Thyroid gland (tissue), 4 donors: ENCODE measurements around the gene YWHAG. TPM values are rescaled to one million over a fixed set of nuclear protein-coding genes. Genes with fewer than 3 reads are reported as not detected.

ENCODE experiments used
- DNase-seq, 2 donors: peaks; one replicate each; pipeline ENCODE4 v3.0.0-alpha.2; 2019
- H3K27ac ChIP-seq, 3 donors: fragments of 200-600 bp; sonication (generic); 1 replicate in 2 of 3; 2 replicates in 1 of 3; pipeline ENCODE4 v1.5.1; 2016 to 2019; ENCODE audit warnings: mild to moderate bottlenecking in 1 of 3, moderate library complexity in 1 of 3
- H3K27me3 ChIP-seq: fragments of 200-600 bp; sonication (generic); one replicate; pipeline ENCODE4 v1.5.1; 2019
- H3K36me3 ChIP-seq, 2 donors: fragments of 200-600 bp; sonication (generic); one replicate each; pipeline ENCODE4 v1.5.1; 2016 to 2019
- H3K4me1 ChIP-seq, 2 donors: fragments of 200-600 bp; sonication (generic); one replicate each; pipeline ENCODE4 v1.5.1; 2017 to 2019
- H3K4me3 ChIP-seq, 3 donors: fragments of 200-600 bp; sonication (generic); replicated peaks in 1 of 3; 1 replicate in 2 of 3; 2 replicates in 1 of 3; pipeline ENCODE4 v1.5.1; 2016; ENCODE audit warnings: mild to moderate bottlenecking in 1 of 3
- H3K9me3 ChIP-seq: fragments of 200-600 bp; sonication (generic); one replicate; pipeline ENCODE4 v1.5.1; 2017
- POLR2A ChIP-seq, 2 donors: fragments of 450-650 bp; IDR thresholded peaks; one replicate each; pipeline ENCODE4 v1.6.1; 2017; ENCODE audit warnings: antibody characterized with exemption in 2 of 2, mild to moderate bottlenecking in 2 of 2, moderate library complexity in 1 of 2
- WGBS, 2 donors: methylation state at CpG; one replicate each; pipeline ENCODE4 v1.1.5; 2017; 5-methylcytosine and 5-hydroxymethylcytosine counted together
- intact Hi-C: fragments of 100-400 bp; cut with DNase I; formaldehyde crosslinking; loops from one replicate; pipeline ENCODE4 v1.15.1; 2023
- total RNA-seq, 4 donors: library from RNA; depleted of rRNA; stranded (reverse); fragments of >200 nt; gene quantifications; one replicate each; pipeline ENCODE4 v1.2.3, GENCODE V29; 2016
- TF ChIP-seq, protein P1 (sequence below), 6 experiments: fragments of 200-600 bp in 3 of 6; fragments of 450-650 bp in 3 of 6; sonication (generic) in 3 of 6; IDR thresholded peaks; one replicate each; pipeline ENCODE4 v1.5.1; 2016 to 2019; ENCODE audit warnings: antibody characterized with exemption in 6 of 6, mild to moderate bottlenecking in 2 of 6, inconsistent platforms in 1 of 6, moderate library complexity in 1 of 6

Gene YWHAG
- total RNA-seq, 4 donors from 2014 or later: 37.4 to 43.4 (median 41.4) TPM

DNA sequence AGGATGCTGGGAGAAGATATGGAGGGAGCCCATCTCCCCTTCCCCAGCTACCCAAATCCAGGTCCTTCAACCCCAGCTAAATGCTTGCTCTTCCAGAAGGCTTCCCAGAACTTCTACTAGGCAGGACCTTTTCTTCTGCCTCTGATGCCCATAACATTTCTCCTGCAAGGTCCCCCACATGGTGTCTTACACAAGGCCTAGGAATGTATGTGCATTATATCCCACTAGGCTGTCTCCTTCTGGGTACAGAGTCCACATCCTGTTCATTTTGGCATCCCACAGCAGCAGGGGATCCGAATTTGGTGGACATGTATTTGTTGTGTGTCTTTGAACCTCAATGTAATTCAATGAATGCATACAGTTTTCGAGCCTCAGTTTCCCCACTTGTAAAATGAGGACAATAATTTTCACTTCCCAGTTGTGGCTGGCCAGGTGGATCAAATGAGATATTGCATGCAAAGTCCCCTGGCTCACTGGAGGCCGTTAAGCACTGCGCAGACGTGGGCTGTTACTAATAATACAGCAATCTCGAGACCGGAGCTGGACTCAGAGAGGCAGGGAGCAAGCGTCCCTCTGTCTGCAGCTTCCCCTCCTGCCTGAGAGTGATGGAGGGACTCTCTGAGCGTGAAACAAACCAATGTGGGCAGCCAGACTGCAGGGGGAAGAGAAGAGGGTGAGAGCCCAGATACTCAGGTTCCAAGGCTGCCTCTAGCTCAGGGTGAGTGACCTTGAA lies 18.6 kb upstream of the YWHAG start:
- Histone ChIP-seq H3K4me3 (no peak overlapping the region), H3K9me3 (no peaks in the 10 kb centered on the region), H3K27me3 (no peaks in the 10 kb centered on the region), H3K4me1 (peaks cover 23 to 35% of the 10 kb centered on the region in 2 donors), H3K36me3 (no peaks in the 10 kb centered on the region), H3K27ac (no peak overlapping the region)
- 69 to 75% methylated on average over 9 of the region's 9 CpGs for WGBS, 2 donors
- intact Hi-C loops: no loop called here
- DNase-seq: no peak
- TF ChIP-seq POLR2A (IDR thresholded peaks at IDR 0.05): no peak
- TF ChIP-seq, protein P1, sequence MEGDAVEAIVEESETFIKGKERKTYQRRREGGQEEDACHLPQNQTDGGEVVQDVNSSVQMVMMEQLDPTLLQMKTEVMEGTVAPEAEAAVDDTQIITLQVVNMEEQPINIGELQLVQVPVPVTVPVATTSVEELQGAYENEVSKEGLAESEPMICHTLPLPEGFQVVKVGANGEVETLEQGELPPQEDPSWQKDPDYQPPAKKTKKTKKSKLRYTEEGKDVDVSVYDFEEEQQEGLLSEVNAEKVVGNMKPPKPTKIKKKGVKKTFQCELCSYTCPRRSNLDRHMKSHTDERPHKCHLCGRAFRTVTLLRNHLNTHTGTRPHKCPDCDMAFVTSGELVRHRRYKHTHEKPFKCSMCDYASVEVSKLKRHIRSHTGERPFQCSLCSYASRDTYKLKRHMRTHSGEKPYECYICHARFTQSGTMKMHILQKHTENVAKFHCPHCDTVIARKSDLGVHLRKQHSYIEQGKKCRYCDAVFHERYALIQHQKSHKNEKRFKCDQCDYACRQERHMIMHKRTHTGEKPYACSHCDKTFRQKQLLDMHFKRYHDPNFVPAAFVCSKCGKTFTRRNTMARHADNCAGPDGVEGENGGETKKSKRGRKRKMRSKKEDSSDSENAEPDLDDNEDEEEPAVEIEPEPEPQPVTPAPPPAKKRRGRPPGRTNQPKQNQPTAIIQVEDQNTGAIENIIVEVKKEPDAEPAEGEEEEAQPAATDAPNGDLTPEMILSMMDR (IDR thresholded peaks at IDR 0.05): no peak

DNA sequence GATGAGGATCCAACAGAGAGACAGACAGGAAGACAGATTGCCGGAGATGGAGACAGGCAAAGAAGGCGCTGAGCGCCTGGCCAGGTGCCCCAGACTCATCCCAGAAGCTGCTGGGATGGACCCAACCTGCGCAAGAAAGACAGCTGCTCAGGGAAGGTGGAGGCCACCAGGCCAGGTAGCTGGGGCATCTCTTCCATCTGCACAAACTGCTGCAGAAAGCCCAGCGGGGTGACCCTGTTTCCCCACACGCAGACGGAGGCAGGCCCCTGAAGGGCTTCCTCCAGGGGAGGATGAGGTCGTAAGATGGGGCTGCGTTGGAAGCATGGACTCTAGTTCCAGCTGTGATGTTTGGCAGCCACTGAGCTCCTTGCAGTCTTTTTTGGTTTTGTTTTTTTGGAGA lies 16.5 kb upstream of the YWHAG start:
- WGBS, 2 donors: 88 to 90% methylated on average over 9 of the region's 9 CpGs
- no peak for DNase-seq
- Histone ChIP-seq H3K4me1 (peaks cover 15 to 25% of the 10 kb centered on the region in 2 donors), H3K9me3 (no peaks in the 10 kb centered on the region), H3K36me3 (no peaks in the 10 kb centered on the region), H3K27ac (no peak overlapping the region), H3K27me3 (no peaks in the 10 kb centered on the region), H3K4me3 (no peak overlapping the region)
- intact Hi-C loops: no loop called here
- TF ChIP-seq, protein P1 (IDR thresholded peaks at IDR 0.05): no peak
- no peak for TF ChIP-seq POLR2A (IDR thresholded peaks at IDR 0.05)

DNA sequence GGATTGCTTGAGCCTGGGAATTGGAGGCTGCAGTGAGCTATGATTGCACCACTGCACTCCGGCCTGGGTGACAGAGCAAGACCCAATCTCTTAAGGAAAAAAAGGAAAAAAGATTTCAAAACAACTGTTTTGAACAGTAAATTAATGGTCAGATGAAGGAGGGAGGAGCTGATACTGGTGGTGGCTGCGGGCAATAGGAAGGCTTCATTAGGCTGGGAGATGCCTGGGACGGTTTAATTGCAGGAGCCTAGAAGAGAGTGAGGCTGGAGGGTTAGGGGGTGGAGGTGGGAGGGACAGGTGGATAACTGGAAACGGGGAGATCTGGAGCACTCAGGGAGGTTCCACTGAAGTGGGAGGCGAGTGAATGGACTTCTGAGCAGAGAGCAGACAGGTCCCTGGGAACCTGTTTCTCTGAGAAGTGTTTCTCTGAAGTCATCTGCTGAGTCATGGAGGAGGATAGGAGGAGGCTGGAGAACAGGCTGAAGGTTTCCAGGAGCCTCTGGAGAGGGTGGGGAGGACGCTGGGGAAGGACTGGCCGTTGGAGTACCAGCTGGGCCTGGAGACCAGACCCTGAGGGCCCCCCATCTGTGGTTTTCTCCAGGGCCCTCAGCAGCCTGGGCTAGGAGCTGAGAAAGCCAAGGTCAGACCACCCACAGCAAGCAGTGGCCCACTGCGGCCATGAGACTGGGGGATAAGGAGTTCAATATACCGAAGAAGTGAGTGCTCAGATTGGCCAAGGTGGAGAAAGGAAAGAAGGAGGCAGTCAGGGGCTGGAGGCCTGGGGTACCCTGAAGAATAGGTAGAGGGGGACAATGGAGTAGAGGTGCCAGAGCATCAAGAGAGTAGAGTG lies 14.4 kb upstream of the YWHAG start:
- intact Hi-C loops: no loop called here
- Histone ChIP-seq H3K27ac (peak overlapping the region; percentile 60 to 78 (median 65)), H3K27me3 (no peaks in the 10 kb centered on the region), H3K4me1 (peaks cover 10 to 12% of the 10 kb centered on the region in 2 donors), H3K4me3 (no peak overlapping the region), H3K36me3 (no peaks in the 10 kb centered on the region), H3K9me3 (no peaks in the 10 kb centered on the region)
- peak in 1 of 2 donors; percentile 43 for TF ChIP-seq POLR2A (IDR thresholded peaks at IDR 0.05)
- TF ChIP-seq, protein P1 (IDR thresholded peaks at IDR 0.05): no peak
- WGBS, 2 donors: 61 to 74% methylated on average over 9 of the region's 9 CpGs
- peak; percentile 64 to 76 for DNase-seq

DNA sequence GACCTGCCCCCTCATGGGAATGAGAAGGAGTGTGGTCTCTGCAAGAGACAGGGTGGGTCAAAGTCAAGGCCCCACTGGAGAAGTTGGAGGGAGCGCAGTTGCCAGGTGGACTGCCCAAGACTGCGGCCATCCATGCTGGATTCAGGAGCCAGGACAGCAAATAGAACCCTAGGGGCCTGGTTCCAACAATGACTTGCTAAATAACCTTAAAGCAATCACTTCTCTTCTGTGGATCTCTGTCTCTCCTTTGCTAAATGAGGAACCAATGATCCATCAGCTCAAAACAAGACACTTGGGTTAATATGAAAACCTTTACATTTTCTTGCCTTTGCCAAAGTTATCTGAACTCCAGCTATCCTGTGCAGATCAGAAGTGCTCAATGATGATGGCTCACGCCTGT lies 12.6 kb upstream of the YWHAG start:
- Histone ChIP-seq H3K4me3 (no peak overlapping the region), H3K27me3 (no peaks in the 10 kb centered on the region), H3K36me3 (no peaks in the 10 kb centered on the region), H3K9me3 (no peaks in the 10 kb centered on the region), H3K4me1 (peaks cover 10 to 12% of the 10 kb centered on the region in 2 donors), H3K27ac (no peak overlapping the region)
- DNase-seq: no peak
- intact Hi-C loops: no loop called here
- WGBS, 2 donors: 96 to 100% methylated on average over 3 of the region's 3 CpGs
- TF ChIP-seq, protein P1 (IDR thresholded peaks at IDR 0.05): no peak
- TF ChIP-seq POLR2A (IDR thresholded peaks at IDR 0.05): no peak

DNA sequence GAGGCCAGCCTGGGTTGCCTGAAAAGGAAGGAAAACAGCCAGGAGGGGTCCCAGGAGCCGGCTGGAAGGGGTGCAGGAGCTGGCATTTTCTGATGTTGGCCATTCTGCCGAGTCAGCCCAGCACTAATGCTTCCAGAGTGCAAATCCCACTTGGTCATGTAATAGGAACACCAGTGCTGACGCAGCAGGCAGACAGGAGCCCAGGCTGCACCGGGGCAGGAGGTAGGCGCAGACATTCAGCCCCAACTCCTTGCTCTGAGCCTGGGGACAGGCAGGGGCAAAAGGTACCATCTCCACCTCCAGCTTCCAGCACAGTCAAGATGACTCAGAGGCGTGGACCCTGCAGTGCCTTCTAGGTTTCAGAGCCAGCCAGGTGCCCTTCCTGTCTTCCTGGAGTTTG lies 10.2 kb upstream of the YWHAG start:
- WGBS, 2 donors: 74% methylated on average over 6 of the region's 6 CpGs; no CpG with 5 or more reads in 1 of the 2 donors
- intact Hi-C loops: no loop called here
- no peak overlapping the region for H3K27ac ChIP-seq
- H3K36me3 ChIP-seq: no peaks in the 10 kb centered on the region
- H3K4me1 ChIP-seq: peaks cover 20 to 34% of the 10 kb centered on the region in 2 donors
- H3K27me3 ChIP-seq: no peaks in the 10 kb centered on the region
- TF ChIP-seq, protein P1 (IDR thresholded peaks at IDR 0.05): no peak
- TF ChIP-seq POLR2A (IDR thresholded peaks at IDR 0.05): no peak
- no peak for DNase-seq
- H3K4me3 ChIP-seq: no peak overlapping the region
- H3K9me3 ChIP-seq: no peaks in the 10 kb centered on the region
